SJCRH30 (cell line): Measurements from ENCODE around the gene MTM1. TPM values are rescaled to one million over a fixed set of nuclear protein-coding genes. Genes with fewer than 3 reads are reported as not detected.
A peak's percentile ranks its signal among the peaks of the same experiment; 100 is the strongest.

Source experiments
- DNase-seq, 2 experiments: peaks; one replicate each; pipeline ENCODE4 v3.0.0-alpha.2; 2015 to 2020
- H3K27ac ChIP-seq: fragments of 250-450 bp; sonication (Bioruptor Pico); 2 replicates; pipeline ENCODE4 v1.5.1; 2020; ENCODE audit warnings: mild to moderate bottlenecking, moderate library complexity
- H3K27me3 ChIP-seq: fragments of 250-450 bp; sonication (Bioruptor Pico); 2 replicates; pipeline ENCODE4 v1.5.1; 2020; ENCODE audit warnings: mild to moderate bottlenecking, moderate library complexity
- H3K36me3 ChIP-seq: fragments of 250-450 bp; sonication (Bioruptor Pico); 2 replicates; pipeline ENCODE4 v1.5.1; 2020; ENCODE audit warnings: mild to moderate bottlenecking, moderate library complexity
- H3K4me1 ChIP-seq: fragments of 250-450 bp; sonication (Bioruptor Pico); 2 replicates; pipeline ENCODE4 v1.5.1; 2020; ENCODE audit warnings: mild to moderate bottlenecking, moderate library complexity
- H3K4me3 ChIP-seq: fragments of 250-450 bp; sonication (Bioruptor Pico); 2 replicates; pipeline ENCODE4 v1.5.1; 2020; ENCODE audit warnings: mild to moderate bottlenecking, moderate library complexity
- H3K9me3 ChIP-seq: fragments of 250-450 bp; sonication (Bioruptor Pico); replicated peaks from 2 replicates; pipeline ENCODE4 v1.5.1; 2020; ENCODE audit warnings: mild to moderate bottlenecking, moderate library complexity
- total RNA-seq: library from RNA; depleted of rRNA; stranded (reverse); fragments of >200 nt; shearing (Covaris generic); gene quantifications from 2 replicates; pipeline ENCODE4 v1.2.3, GENCODE V29; 2014; rRNA removed

Gene MTM1
- 5.3 and 6.1 TPM in 2 replicates for total RNA-seq

DNA sequence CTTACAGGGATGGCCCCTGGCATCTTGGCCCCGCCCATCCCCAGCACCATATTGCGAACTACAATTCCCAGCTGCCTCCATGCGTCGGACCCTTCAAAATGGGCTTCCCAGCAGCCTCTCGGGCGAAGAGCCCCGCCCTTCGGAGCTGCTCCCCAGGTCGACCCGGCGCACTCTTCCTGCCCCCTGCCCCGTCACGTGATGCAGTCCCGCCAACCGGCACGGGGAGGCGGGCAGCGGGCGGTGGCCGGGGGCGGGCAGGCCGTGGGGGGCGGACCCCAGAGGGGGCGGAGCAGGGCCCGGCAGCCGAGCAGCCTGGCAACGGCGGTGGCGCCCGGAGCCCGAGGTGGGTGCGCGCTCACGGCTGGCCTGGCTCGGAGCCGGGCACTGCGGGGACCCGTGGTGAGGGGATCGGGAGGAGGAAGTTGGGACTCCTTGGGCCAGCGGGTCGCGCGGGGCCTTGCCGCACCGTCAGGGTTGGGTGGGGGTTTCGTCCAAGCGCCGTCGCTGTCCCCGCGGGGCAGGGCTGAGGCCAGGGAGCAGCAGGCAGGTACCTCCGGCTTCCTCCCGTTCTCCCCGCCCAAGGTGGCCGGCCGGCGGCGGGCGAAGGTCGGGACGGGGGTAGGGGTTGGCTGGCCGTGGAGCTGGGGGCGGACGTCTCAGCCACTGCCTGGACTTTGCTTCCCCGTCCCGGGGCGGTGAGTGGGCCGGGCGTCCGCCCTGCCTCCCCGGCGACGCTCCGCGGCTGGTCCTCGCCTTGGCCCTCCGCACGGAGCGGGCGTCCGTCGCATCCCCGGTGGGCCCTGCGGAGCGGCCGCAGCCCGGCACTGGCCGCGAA, at the start of gene MTM1:
MTM1 (plus strand) TSS at position 302 of the 835 bp plus-strand sequence. CDS start 23,994 bp downstream, outside the sequence.
- DNase-seq: peak; percentile 94 to 95
- Histone ChIP-seq H3K9me3 (no peaks in the 10 kb centered on the region), H3K27ac (peak within 1 kb of the TSS; percentile 27; the same call in 1 of the 2 replicates)

DNA sequence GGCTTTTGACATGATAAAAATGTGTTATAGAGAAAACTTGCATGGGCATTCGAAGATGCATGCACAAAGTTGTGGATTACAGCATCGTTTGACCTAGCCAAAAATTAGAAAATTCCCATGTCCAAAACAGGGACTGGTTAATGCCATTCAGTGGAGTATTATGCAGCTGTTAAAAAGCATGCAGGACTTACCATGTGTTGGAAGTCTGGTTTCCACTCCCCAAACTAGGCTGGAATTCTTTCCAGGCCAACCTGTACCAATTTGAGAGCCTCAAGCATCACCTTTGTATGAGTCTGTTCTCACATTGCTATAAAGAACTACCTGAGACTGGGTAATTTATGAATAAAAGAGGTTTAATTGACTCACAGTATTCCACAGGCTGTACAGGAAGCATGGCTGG, 45.9 kb upstream of the MTM1 start:
- H3K27ac ChIP-seq: no peak overlapping the region
- no peaks in the 10 kb centered on the region for H3K4me1 ChIP-seq
- H3K4me3 ChIP-seq: no peak overlapping the region
- DNase-seq: no peak
- H3K9me3 ChIP-seq: no peaks in the 10 kb centered on the region
- H3K27me3 ChIP-seq: no peaks in the 10 kb centered on the region
- no peaks in the 10 kb centered on the region for H3K36me3 ChIP-seq

More for the DNA sequence above, at the start of gene MTM1:
- Histone ChIP-seq H3K27me3 (no peaks in the 10 kb centered on the region), H3K4me3 (peak within 1 kb of the TSS; percentile 91), H3K4me1 (peaks cover 2% of the 10 kb centered on the region; the same call in 1 of the 2 replicates), H3K36me3 (no peaks in the 10 kb centered on the region)

DNA sequence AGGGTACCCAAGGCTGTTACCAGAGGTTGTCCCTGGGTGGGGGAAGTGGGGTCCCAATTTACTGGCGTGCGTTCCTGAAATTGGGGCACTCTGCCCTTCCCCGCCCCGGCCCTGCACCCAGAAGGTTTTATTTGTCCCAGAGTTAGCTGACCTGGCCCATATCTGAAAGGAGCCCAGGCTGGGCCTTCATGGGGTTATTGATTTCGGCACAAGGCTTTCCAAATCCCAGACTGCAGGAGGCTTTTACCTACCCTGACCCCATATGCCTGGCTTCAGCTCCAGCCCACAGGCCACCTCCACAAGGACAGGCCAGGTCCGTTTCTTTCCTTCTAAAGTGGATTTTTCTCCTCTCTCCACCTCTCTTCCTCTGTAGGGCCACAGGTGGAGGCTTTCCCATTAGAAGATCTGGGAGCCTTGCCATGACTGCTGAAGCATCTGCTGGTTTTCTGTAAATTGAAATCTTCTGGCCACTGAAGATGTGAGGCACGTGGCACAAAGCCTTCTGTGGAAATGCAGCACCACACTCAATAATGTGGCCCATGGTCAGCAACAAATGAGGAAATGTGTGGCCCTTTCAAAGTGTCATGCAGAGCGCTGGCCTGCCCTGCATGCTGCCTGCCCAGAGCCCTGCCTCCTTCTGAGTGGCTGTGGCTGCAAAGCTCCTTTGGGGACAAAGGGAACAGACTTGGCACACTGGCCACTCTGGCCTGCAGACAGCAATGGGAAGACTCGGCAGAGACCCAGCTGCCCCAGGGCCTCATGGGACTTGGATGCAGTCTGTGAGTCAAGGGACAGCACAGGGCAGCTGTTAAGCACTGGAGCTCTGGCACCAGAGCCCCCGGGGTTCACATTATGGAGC, 43.1 kb upstream of the MTM1 start:
- no peaks in the 10 kb centered on the region for H3K27me3 ChIP-seq
- H3K9me3 ChIP-seq: no peaks in the 10 kb centered on the region
- H3K36me3 ChIP-seq: no peaks in the 10 kb centered on the region
- H3K4me3 ChIP-seq: no peak overlapping the region
- no peaks in the 10 kb centered on the region for H3K4me1 ChIP-seq
- DNase-seq: peak in 1 of 2 experiments; percentile 21
- H3K27ac ChIP-seq: no peak overlapping the region

- no peaks in the 10 kb centered on the region for H3K9me3 ChIP-seq
- H3K27me3 ChIP-seq: no peaks in the 10 kb centered on the region
- H3K36me3 ChIP-seq: no peaks in the 10 kb centered on the region
- H3K4me1 ChIP-seq: no peaks in the 10 kb centered on the region
- H3K27ac ChIP-seq: no peak overlapping the region
- DNase-seq: no peak
- no peak overlapping the region for H3K4me3 ChIP-seq
Observed at GRCh38 chrX:150526692-150527091, 41.7 kb upstream of the MTM1 start.

DNA sequence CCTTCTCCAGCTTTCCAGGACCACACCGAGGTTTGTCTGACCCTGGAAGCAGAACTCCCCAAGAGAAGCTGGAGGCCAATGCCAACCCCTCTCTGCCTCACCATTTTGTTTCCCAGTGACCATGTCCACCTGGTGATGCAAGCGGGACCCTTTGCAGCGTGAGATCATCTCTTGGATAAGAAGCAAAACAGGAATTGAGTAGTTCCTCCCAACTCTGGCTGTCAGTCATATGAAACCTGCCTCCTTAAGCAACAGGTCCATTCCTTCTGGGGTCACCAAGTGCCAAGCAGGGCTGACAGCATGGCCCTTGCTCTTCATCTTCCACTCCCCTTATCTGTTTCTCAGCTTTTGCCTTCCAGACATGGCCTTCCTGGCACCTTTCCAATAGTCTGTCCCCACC, 41.3 kb upstream of the MTM1 start:
- no peak for DNase-seq
- Histone ChIP-seq H3K4me3 (no peak overlapping the region), H3K9me3 (no peaks in the 10 kb centered on the region), H3K27ac (no peak overlapping the region), H3K4me1 (no peaks in the 10 kb centered on the region), H3K36me3 (no peaks in the 10 kb centered on the region), H3K27me3 (no peaks in the 10 kb centered on the region)

GRCh38 chrX:150529587-150529986, 38.8 kb upstream of the MTM1 start:
- Histone ChIP-seq H3K36me3 (no peaks in the 10 kb centered on the region), H3K27ac (no peak overlapping the region), H3K27me3 (no peaks in the 10 kb centered on the region), H3K9me3 (no peaks in the 10 kb centered on the region), H3K4me1 (no peaks in the 10 kb centered on the region), H3K4me3 (no peak overlapping the region)
- no peak for DNase-seq

DNA sequence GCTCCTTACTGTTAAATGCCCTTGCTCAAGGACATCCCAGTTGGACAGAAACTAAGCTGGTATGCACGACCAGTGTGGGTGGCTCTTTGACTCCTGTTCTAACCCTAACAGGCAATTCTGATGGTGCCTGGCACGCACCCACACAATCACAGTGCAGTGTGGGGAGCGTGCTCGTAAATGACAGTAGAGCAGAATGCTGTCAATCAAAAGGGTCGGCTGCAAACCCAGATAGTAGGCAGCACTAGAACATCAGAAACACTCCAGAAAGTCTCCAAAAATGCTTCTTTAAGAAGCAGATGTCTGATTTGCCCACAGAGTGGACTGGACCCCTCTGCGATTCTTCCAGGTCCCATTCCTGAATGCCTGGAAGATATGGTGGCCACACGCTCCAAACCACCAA, 37.6 kb upstream of the MTM1 start:
- H3K27ac ChIP-seq: no peak overlapping the region
- H3K27me3 ChIP-seq: no peaks in the 10 kb centered on the region
- H3K4me1 ChIP-seq: no peaks in the 10 kb centered on the region
- no peak for DNase-seq
- H3K9me3 ChIP-seq: no peaks in the 10 kb centered on the region
- H3K4me3 ChIP-seq: no peak overlapping the region
- no peaks in the 10 kb centered on the region for H3K36me3 ChIP-seq

GRCh38 chrX:150531467-150531866, 37.0 kb upstream of the MTM1 start:
- DNase-seq: no peak
- no peak overlapping the region for H3K4me3 ChIP-seq
- no peaks in the 10 kb centered on the region for H3K27me3 ChIP-seq
- H3K4me1 ChIP-seq: no peaks in the 10 kb centered on the region
- H3K27ac ChIP-seq: no peak overlapping the region
- H3K9me3 ChIP-seq: no peaks in the 10 kb centered on the region
- no peaks in the 10 kb centered on the region for H3K36me3 ChIP-seq

DNA sequence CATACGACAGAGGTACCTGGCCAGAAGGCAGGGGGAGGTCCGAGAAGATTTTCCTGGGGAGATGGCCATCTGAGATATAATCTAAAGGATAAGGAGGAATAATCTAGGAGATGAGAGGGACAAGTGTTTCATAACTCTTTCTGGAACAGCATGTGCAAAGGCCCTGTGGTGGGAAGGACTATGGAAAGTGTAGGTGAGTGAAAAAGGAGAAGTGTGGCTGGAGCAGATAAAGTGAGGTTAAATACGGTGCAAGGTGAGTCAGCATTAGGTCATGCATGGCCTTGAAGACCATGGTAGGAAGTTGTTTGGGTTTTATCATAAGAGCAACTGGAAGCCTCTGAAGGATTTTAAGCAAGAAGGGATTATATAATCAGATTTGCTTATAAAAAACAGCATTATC, 34.6 kb upstream of the MTM1 start:
- Histone ChIP-seq H3K4me3 (no peak overlapping the region), H3K36me3 (no peaks in the 10 kb centered on the region), H3K4me1 (no peaks in the 10 kb centered on the region), H3K27me3 (no peaks in the 10 kb centered on the region), H3K9me3 (no peaks in the 10 kb centered on the region), H3K27ac (no peak overlapping the region)
- DNase-seq: no peak

- Histone ChIP-seq H3K27ac (no peak overlapping the region), H3K36me3 (no peaks in the 10 kb centered on the region), H3K4me3 (no peak overlapping the region), H3K9me3 (no peaks in the 10 kb centered on the region), H3K4me1 (no peaks in the 10 kb centered on the region), H3K27me3 (no peaks in the 10 kb centered on the region)
- DNase-seq: no peak
Observed at GRCh38 chrX:150536455-150537116, 31.8 kb upstream of the MTM1 start.

DNA sequence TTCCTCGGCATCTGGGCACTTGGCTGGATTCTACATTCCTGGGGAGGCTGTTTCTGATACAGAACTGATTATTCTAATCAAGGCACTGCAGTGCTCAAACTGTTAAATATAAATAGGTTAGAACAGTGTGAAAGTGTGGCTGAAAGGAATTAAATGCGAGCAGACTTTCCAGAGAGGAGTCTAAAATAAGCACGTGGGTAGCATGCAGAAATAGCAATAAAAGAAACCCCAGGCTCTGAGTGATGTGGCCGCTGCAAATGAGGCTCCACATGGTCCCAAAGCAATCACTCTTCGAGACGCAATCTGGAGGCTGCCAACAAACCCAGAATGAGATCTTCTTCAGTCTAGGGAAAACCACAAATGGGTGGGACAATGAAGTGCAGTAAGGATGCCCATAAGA, 30.6 kb upstream of the MTM1 start:
- no peak for DNase-seq
- Histone ChIP-seq H3K27ac (no peak overlapping the region), H3K9me3 (no peaks in the 10 kb centered on the region), H3K27me3 (no peaks in the 10 kb centered on the region), H3K4me3 (no peak overlapping the region), H3K4me1 (no peaks in the 10 kb centered on the region), H3K36me3 (no peaks in the 10 kb centered on the region)

- Histone ChIP-seq H3K9me3 (no peaks in the 10 kb centered on the region), H3K4me3 (no peak overlapping the region), H3K36me3 (no peaks in the 10 kb centered on the region), H3K27ac (no peak overlapping the region), H3K27me3 (no peaks in the 10 kb centered on the region), H3K4me1 (no peaks in the 10 kb centered on the region)
- DNase-seq: no peak
Observed at GRCh38 chrX:150540965-150541364, 27.5 kb upstream of the MTM1 start.

DNA sequence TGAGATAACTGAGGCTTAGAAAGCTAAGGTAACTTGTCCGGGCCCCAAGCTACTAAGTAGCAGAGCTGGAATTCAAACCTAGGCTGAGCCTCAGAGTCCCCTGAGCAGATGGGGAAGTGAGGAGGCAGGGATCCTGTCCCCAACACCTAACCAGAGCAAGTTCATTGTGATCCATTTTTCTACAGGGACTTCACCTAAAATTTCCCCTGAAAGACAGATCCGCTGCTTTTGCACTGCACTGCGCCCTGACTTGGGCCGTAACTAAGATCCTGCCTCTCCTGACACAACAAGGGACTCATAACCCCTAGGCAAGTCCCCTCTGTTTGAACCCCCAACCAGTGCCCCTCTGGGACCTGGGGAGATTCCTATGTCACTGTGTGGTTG, 25.6 kb upstream of the MTM1 start:
- Histone ChIP-seq H3K4me1 (no peaks in the 10 kb centered on the region), H3K36me3 (no peaks in the 10 kb centered on the region), H3K27me3 (no peaks in the 10 kb centered on the region), H3K27ac (no peak overlapping the region), H3K4me3 (no peak overlapping the region), H3K9me3 (no peaks in the 10 kb centered on the region)
- no peak for DNase-seq

DNA sequence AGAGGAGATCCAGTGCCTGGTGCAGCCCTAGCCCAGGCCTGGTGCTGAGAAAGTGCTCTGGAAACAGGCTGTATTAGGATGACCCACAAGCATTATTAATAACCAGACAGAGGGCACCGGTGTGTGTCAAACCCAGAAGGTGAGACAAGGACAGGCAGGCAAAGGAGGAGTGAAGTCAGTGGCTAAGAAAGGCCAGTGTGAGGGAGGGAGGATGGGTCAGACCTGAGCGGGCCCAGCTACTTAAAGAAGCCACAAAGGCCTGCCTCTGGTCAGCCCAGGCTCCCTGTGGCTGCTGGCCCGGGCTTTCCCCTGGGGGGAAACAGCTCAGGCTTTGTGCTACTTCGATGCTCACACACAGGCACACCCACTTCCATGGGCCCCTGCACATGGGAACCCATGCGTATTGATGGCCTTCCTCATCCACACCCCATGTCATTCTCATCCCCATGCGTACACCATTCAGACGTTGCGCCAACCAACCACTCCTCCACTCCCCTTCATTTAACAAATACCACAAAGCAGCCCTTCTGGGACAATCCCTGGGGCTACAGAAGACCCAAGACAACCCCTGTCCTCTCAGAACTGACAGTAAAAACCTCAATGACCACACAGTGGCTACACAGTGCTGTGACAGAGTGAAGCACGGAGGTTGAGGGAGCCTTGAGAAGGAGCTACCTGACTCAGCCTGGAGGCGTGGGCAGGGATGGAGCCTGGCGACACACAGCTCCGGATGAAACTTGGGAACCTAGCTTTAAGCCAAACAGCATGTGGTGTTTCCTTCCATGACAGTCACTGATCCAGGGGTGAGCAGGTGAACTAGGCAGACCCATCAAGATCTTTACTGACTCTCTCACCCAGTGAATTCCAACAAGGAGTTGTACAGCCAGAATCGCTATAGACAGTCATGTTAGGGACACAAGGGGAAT, 24.9 kb upstream of the MTM1 start:
- Histone ChIP-seq H3K4me1 (no peaks in the 10 kb centered on the region), H3K4me3 (no peak overlapping the region), H3K27ac (no peak overlapping the region), H3K36me3 (no peaks in the 10 kb centered on the region), H3K9me3 (no peaks in the 10 kb centered on the region), H3K27me3 (no peaks in the 10 kb centered on the region)
- DNase-seq: no peak
